ENCODE results near the gene ODF2.
A peak's percentile ranks its signal among the peaks of the same experiment; 100 is the strongest.
"Not testable (repeated sequence)": the region's sequence is repeated elsewhere in the genome, so short reads cannot be mapped to it uniquely, and the experiment has no call there.

ODF2 gene

DNA sequence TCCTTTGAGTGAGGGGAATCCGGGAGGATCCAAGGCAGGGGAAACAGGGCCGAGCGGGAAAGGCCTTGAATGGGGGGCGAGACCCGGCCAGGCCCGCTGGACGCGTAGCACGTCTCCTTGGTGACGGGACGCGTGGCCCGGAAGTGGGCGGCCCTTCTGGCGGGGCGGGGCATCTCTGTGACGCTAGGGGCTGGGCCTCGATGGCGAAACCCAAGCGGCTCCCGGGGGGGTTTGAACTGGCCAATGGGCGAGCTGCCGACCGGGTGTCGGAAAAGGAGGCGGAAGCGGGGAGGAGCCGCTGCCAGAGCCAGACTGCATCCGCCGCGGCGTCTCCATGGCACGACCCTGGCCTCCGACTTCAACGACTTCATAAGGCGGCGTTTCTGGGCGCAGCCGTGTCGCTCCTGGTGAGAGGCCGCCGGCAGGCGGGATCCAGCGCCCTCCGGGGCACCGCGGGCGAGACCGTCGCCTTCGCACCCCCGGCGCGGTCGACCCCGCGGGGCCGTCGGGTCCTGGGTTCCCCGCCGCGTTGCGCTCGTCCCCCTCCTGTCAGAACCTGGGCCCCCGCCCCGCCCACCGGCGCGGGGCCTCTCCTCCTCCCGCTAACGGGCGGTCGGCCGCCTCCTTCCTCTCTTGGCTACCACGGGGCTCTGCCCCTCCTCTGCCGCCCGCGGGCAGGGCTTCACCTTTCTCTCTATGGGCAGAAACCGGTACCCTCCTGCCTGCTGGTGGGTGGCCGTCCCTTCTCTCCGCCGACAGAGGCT lies at the start of gene ODF2:
ODF2 (plus strand) TSS at position 158 of the 764 bp plus-strand sequence; CDS start at position 244, 86 bp downstream.
- DNase-seq = peak; percentile 83

DNA sequence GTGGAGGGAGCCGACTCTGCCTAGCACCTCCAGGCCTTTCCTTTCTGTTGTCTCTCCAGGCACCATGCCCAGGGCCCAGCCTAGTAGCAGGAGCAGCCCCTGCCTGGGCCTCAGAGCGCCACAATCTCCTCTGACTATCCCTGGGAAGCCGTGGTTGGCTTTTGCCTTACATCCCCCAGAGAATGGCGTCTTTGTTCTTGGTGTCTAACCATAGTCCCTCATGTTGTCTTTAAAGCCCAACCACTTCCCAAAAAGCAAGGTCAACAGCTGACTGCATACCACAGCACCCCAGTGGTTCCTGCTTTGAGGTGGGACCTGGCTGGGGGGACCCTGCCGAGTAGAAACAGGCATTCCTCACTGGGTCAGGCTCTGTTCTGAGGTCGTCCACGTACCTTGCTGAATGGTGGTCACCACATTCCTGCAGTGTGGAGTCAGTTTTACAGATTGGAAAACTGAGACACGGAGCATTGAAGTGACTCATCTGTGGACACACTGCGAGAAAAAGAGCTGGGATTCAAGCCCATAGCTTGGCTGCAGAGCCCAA lies 48.9 kb upstream of the ODF2 start:
- no peak for DNase-seq

DNA sequence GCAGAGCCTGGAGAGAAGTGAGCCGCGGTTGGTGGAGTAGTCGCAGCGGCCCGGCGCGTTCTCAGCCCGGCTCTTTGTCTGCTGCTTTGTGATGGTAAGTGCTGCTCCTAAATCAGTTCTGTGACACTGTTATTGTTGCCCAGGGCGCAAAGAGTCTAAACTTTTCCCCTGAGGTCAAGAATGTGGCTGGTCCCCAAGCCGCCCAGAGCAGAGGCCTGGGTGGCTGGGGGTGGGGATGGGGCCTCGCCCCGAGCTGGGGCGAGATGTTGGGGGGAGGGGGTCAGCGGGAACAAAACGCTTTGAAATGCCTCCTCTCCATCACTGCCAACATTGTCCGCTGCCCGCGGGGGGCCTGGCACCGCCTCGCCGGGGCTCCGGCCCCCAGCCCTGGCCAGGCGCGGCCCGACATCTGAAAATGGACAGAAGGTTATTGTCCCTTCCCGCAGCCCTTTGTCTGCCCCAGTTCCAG lies 46.8 kb upstream of the ODF2 start:
- no peak for DNase-seq

DNA sequence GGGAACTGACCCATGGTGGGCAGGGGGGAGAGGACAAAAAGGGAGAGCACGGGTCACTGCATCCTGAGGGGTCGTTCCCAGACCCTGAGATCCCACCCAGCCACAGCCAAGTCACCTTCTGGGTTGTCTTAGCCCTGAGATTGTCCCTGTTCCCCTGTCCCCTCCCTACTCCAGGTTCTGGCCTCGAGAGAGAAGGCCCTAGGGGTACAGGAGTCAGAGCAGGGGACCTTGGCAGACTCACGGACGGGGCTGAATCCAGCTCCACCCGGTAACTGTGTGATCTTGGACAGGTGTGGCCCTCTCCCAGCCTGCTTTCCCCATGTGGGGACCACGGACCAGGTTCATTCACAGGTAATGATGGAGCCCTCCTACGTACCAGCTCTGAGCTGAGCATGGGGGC lies 46.4 kb upstream of the ODF2 start:
- DNase-seq = no peak

DNA sequence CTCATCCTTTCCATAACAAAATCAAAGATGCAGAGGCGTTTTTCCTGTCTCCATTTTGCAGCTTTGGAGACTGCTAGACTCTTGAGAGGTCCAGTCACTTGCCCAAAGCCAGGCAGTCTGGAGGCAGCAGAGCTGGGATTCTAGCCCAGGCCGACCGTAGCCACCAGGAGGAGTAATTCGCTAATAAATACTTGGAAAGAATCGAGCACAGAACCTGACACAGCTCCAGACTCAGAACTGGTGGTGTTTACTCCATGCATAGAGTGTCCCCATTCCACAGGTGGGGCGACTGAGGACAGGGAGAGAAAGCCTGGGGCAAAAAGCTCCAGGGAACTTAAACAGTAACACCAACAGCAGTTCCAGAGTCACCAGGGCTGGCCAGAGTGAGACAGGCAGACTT lies 45.8 kb upstream of the ODF2 start:
- DNase-seq = no peak

DNA sequence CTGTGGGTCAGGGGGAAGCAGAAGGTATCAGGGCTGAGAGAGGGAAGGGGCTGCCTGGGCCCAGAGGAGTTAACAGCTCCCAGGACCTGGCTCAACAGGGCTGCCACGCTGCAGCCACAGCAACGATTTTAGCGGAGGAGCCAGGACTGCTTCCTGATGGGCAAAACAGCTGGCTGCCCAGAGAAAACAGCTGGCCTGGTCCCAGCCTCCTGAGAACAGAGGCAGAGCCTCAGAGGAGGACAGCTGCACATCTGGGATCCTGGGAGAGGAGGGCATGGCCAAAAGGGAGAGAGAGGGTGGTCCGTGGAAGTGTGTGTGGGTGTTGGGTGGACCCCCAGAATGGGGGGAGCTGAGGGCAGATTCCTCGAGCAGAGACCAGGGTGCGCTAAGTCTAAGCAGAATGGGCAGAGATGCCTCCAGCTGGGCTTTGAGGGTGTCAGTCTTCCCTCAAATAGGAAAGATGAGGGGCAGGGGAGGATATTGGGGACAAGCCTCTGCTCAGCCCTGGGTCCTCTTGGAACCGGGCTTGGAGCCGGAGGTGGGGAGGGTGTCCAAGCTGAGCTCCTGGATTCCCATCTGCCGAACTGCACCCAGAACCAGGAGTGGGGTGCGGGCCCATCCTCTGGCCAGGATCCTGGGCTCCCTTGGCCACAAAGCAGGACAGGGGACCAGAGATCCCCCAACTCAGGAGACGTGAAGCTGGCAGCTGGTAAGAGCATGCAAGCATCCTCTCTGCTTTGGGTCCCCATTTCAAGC lies 44.3 kb upstream of the ODF2 start:
- DNase-seq = no peak

DNA sequence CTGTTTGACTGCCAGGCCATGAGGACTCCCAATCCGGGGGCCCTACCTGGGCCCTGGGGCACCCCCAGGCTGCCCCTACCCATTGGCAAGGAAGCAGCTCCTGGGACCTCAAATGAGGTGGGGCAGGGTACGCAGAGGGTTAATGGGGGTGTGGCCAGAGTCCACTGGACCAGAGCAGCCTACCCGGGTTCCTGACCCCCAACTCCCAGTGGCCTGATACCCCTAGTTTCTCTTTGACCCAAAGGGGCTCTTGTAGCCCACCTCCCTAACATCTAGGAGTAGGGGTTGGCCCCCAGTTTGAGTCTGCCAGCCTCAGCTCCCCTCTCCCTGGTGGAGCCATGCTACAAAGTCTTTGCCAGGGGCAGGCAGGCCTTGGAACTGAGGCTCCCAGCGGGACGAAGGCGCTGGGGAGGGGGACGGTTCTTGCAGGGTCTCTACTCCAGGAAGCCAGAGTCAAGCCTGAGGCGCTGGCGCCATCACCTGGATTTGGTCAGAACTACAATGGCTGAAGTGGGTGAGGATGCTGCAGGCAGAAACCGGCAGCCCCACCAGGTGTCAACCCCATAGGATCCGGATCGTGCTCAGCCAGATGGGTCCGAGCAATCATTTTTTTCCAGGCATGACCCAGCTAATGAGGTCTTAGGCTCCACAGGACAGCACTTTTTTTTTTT lies 43.6 kb upstream of the ODF2 start:
- DNase-seq = no peak

DNA sequence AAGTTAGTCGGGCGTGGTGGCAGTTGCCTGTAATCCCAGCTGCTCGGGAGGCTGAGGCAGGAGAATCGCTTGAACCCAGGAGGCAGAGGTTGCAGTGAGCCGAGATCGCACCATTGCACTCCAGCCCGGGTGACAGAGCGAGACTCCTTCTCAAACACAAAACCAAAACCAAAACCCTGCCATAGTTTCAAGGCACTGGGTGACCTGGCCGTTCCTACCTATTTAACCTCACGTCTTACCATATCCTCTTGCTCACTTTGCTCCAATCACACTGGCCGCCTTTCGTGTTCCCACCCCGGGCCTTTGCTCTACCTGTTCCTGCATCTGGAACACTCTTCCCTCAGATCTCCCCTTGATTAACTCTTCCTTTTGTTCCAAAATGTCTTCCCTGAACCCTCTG lies 42.1 kb upstream of the ODF2 start:
- not testable (repeated sequence) for DNase-seq

DNA sequence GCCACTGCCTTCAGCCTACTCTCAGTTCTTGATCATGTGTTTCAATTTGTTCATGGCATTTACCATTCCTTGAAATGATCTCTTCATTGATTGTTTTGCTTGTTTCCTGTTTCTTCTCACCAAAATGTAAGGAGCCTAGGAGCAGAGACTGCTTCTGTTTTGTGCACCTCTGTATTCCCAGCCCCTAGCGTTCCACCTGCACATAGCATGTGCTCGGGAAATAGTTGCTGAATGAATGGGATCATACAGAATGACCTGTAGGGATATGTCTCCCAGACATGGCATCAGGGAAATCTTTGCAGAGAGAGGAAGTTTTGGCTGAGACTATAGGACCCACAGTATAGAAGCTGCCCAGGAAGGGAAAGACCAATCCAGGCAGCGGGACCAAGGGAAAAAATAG lies 41.3 kb upstream of the ODF2 start:
- no peak for DNase-seq

DNA sequence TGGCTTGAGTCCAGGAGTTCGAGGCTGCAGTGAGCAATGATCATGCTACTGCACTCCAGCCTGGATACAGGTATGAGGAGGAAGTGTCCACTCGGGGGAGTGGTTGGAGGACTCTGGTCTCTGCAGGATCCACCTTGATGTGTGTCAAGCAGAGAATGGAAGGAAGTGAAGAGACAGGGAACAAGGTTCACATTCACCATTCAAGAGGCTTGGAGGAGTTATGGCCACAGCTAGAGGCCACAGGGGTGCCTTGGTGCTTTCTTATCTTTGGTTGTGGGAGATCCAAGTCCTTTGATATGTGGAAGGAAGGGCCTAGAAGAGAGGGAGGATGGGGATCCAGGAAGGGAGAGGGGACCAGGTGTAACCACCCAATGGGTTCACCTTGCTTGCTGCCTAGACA lies 40.5 kb upstream of the ODF2 start:
- DNase-seq = no peak

DNA sequence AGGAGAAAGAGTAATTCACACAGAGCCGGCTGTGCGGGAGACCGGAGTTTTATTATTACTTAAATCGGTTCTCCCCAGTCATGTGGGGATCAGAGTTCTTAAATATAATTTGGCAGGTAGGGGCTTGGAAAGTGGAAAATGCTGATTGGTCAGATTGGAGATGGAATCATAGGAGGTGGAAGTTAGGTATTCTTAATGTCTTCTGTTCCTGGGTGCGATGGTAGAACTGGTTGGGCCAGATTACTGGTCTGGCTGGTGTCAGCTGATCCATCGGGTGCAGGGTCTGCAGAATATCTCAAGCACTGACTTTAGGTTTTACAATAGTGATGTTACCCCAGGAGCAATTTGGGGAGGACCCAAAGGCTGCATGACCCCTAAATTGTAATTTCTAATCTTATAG lies 39.8 kb upstream of the ODF2 start:
- no peak for DNase-seq

DNA sequence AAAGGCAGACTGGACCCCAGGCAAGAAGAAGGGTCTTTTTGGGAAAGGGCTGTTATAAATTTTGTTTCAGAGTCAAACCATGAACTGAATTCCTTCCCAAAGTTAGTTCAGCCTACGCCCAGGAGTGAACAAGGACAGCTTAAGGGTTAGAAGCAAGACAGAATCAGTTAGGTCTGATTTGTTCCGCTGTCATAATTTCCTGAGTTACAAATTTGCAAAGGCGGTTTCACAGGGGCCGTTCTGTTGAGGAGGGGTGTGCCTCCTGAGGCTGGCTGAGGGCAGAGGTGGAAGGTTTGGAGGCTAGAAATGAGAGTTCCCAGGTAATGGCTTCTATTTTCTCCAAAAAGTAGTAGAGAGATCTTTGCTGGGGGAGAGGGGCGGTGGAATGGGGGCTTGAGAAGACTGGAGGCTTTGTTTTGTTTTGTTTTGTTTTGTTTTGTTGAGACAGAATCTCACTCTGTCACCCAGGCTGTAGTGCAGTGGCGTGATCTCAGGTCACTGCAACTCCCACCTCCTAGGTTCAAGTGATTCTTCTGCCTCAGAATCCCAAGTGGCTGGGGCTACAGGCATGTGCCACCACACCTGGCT lies 39.3 kb upstream of the ODF2 start:
- DNase-seq = peak; percentile 9

DNA sequence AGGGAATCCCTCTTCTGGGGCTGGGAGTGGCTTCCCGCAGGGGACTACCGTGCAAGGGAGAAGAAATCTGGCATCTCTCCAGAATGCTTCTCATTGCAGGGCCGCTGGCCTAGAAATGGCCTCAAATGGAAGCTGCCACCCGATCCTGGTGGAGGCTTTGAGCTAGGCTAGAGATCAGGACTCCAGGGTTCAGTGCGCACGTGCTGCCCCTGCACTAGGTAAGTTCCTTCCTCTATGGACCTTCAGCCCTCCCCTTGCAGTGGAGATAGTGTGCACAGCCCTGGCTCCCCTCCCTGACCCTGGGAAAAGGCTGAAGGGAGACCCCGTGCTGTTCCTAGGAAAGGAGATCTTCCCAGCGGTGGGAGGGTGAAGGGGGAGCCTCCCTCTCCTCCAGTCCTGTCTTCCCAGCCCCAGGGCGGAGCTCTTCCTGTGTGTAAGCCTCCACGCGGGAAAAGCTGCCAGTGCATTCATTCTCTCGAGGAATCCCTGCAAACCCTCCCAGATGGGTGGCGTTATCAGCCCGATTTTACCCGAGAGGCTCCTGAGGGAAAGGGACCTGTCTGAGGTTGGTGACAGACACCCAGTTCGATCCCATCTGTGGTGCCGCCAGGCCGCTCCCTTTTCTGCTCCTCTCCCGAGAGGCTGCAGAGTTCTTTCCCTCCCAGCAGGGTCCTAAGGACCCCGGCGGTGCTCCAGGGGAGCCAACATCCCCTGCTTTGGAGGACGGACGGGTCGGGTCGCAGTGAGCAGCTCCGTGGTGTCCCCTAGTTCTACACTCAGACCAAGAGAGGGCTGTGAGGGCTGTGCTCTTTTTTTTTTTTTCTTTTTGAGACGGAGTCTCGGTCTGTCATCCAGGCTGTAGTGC lies 36.5 kb upstream of the ODF2 start:
- DNase-seq = no peak

DNA sequence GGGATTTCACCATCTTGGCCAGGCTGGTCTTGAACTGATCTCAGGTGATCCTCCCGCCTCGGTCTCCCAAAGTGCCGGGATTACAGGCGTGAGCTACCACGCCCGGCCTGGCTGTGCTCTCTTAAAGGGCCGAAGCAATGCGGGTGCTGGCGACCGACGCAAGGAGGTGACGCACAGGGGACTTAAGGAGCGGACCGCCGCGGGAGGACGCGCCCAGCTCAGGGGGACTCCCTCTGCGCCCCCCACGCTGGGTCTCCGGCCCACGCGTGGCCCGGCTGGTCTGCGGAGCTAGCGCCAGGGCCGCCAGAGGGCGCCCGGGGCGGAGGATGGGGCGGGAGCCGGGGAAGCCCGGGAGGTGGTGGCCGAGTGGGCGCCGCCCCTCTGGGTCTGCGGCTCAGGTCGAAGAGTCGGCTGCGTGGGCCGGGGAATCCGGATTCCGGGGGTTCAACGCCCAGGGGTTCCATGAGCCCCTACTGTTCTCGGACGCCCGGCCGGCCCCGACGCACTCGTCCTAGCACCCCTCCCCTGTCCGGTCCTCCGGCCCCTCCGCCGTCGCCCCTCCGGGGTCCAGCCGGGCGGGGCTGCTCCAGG lies 35.7 kb upstream of the ODF2 start:
- no peak for DNase-seq

DNA sequence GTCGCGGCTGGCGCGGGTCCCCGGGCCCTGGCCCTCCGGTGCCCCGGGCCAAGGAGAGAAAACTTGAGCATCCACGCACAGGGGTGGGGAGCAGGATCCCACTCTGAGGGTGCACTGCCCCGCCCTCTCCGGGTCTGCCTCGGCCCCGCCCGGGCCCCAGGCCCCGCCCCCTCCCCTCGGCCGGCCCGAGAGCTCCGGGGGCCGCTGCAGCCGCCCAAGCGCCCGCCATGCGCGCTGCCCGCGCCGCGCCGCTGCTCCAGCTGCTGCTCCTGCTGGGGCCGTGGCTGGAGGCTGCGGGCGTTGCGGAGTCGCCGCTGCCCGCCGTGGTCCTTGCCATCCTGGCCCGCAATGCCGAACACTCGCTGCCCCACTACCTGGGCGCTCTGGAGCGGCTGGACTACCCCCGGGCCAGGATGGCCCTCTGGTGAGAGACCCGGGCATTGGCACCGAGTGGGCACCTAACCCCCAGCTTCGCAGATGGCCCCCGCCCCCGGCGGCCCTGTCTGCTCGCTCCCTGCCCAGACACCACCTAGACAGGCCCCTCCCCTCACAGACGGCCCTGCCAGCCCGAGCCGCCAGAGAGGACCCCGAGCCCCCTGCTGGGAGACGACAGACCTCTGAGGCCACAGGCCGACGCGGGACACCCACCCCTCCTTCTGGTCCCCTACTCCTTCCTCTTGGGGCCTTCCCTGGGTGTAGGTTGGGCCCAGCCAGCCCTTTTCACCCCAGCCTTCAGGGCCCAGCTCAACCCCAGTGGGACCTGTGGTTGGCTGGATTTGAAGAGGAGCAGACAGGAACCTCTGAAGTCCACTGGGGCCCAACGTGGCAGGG lies 34.9 kb upstream of the ODF2 start, which contains the start of gene CERCAM:
CERCAM (plus strand) TSS at position 207 of the 831 bp plus-strand sequence; CDS start at position 228, 21 bp downstream.
- no peak for DNase-seq

DNA sequence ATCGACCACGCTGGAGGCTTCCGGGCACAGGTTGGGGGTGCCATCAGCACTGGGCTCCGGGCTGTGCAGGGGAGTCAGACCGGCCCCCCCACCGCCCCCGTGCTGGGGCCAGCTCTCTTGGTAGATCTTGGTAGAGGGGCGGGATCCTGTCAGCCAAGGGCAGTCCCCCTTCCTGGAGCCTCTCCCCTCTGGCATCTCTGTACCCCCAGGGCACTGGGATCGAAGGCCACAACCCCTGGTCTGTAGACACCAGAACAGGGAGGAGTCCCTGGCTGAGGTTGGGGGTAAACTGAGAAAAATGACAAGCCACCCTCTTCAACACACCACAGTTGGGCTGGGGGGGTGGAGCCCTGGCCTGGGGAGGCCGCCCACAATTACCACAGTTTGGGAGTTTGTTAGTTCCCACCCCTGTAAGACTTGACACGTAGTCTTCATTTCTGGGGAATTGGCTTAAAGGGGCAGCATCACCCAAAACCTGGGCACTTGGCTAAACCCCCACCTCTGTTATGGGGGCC lies 34.3 kb upstream of the ODF2 start:
- no peak for DNase-seq

DNA sequence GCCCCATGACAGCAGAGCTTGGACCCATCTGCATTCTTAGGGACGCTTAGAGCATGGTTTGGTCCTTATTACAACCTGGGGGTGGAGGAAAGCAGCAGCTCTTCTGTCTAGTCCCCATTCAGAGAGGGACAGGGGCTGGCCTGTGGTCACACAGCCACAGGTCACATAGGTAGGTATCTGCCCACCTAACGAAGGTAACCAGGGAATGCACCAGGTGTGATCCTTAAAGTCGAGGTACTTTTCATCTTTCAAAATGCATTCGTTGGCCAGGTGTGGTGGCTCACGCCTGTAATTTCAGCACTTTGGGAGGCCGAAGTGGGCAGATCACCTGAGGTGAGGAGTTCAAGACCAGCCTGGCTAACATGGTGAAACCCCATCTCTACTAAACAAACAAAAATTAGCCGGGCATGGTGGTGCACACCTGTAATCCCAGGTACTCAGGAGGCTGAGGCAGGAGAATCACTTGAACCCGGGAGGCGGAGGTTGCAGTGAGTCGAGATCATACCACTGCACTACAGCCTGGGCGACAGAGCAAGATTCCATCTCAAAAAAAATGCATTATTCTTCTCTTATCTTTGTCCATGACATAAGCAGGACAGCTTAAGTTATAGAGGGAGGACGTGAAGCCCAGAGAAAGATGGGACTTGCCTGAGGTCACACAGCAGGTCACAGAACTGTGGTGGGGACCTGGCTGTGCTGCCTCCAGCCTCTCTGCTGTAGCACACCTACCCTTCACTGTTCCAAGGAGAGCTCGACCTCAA lies 33.6 kb upstream of the ODF2 start:
- DNase-seq = not testable (repeated sequence)

DNA sequence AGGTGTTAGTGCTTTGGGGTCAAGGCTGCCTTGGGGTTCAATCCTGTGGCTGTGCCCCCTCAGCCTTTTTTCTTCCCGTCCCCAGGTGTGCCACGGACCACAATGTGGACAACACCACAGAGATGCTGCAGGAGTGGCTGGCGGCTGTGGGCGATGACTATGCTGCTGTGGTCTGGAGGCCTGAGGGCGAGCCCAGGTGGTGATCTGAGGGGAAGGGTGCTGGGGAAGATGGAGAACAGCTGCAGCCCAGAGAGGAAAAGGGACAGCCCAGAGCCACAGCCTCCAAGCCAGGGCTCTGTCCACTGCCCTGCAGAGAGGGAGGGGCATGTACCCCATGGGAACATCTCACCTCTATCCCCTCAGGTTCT lies 33.0 kb upstream of the ODF2 start:
- no peak for DNase-seq

DNA sequence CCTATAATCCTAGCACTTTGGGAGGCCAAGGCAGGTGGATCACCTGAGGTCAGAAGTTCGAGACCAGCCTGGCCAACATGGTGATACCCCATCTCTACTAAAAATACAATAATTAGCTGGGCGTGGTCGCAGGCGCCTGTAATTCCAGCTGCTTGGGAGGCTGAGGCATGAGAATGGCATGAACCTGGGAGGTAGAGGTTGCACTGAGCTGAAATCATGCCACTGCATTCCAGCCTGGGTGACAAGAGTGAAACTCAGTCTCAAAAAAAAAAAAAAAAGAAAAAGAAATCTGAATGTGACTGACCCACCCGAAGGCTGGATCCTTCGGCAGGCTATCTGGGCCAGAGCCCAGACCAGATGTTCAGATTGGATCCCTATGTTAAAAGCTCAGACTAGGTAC lies 32.5 kb upstream of the ODF2 start:
- not testable (repeated sequence) for DNase-seq

Data from GF-D8 (cell line).